Measurements from ENCODE around the gene LRRC37A.
"Not testable (repeated sequence)": the region's sequence is repeated elsewhere in the genome, so short reads cannot be mapped to it uniquely, and the experiment has no call there.

DNA sequence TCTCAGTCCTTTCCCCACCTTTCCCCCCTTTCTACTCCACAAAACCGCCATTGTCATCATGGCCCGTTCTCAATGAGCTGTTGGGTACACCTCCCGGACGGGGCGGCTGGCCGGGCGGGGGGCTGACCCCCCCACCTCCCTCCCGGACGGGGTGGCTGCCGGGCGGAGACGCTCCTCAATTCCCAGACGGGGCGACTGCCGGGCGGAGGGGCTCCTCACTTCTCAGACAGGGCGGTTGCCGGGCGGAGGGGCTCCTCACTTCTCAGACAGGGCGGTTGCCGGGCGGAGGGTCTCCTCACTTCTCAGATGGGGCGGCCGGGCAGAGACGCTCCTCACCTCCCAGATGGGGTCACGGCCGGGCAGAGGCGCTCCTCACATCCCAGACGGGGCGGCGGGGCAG, 42.1 kb upstream of the LRRC37A start:
- TF ChIP-seq, protein P1, sequence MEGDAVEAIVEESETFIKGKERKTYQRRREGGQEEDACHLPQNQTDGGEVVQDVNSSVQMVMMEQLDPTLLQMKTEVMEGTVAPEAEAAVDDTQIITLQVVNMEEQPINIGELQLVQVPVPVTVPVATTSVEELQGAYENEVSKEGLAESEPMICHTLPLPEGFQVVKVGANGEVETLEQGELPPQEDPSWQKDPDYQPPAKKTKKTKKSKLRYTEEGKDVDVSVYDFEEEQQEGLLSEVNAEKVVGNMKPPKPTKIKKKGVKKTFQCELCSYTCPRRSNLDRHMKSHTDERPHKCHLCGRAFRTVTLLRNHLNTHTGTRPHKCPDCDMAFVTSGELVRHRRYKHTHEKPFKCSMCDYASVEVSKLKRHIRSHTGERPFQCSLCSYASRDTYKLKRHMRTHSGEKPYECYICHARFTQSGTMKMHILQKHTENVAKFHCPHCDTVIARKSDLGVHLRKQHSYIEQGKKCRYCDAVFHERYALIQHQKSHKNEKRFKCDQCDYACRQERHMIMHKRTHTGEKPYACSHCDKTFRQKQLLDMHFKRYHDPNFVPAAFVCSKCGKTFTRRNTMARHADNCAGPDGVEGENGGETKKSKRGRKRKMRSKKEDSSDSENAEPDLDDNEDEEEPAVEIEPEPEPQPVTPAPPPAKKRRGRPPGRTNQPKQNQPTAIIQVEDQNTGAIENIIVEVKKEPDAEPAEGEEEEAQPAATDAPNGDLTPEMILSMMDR (optimal IDR thresholded peaks at IDR 0.05 in 1 of 3, IDR thresholded peaks at IDR 0.05 in 1 of 3, conservative IDR thresholded peaks at IDR 0.05 in 1 of 3; ENCODE audit: extremely low read depth in 1 of 3, insufficient read depth in 2 of 3, low read length in 3 of 3), result not testable (repeated sequence)
- not testable (repeated sequence) for TF ChIP-seq EZH2 (IDR thresholded peaks at IDR 0.05; ENCODE audit: low read length)
